Measurements from ENCODE around the gene ANKFY1. TPM values are rescaled to one million over a fixed set of nuclear protein-coding genes. Genes with fewer than 3 reads are reported as not detected.

The ANKFY1 gene
- total RNA-seq, 4 donors from 2014 or later, result 43.3 to 49.8 (median 46.7) TPM

DNA sequence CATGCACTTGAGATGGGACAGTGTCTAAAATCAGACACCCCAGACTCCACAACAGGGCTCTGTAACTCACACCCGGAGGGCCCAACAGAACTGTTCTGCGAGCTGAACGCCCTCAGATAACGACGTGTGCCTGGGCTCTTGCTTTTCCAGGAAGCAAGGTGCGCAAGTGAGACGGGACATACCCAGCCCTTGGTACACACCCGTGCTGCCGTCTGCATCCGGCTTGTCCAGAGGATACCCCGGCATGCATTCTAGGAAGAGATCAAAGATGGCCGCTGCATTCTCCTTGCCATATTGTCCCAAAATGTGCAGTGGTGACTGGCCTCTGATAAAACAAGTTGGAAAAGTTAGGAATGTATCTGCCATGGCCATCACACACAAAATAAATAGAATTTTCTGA, 91.4 kb downstream of the ANKFY1 start:
- DNase-seq (ENCODE audit: low spot score in 2 of 2), result no peak
- H3K27me3 ChIP-seq, result no peaks in the 10 kb centered on the region
- WGBS, 2 donors, result 95% methylated on average over 12 of the region's 12 CpGs
- H3K36me3 ChIP-seq, result peaks cover 3 to 100% (median 64%) of the 10 kb centered on the region in 3 donors
- H3K9me3 ChIP-seq, result no peaks in the 10 kb centered on the region
- TF ChIP-seq POLR2A (IDR thresholded peaks at IDR 0.05), result no peak
- TF ChIP-seq EP300 (IDR thresholded peaks at IDR 0.05), result no peak
- TF ChIP-seq, protein P1, sequence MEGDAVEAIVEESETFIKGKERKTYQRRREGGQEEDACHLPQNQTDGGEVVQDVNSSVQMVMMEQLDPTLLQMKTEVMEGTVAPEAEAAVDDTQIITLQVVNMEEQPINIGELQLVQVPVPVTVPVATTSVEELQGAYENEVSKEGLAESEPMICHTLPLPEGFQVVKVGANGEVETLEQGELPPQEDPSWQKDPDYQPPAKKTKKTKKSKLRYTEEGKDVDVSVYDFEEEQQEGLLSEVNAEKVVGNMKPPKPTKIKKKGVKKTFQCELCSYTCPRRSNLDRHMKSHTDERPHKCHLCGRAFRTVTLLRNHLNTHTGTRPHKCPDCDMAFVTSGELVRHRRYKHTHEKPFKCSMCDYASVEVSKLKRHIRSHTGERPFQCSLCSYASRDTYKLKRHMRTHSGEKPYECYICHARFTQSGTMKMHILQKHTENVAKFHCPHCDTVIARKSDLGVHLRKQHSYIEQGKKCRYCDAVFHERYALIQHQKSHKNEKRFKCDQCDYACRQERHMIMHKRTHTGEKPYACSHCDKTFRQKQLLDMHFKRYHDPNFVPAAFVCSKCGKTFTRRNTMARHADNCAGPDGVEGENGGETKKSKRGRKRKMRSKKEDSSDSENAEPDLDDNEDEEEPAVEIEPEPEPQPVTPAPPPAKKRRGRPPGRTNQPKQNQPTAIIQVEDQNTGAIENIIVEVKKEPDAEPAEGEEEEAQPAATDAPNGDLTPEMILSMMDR (IDR thresholded peaks at IDR 0.05), result no peak
- no peak overlapping the region for H3K27ac ChIP-seq
- no peak overlapping the region for H3K4me3 ChIP-seq
- H3K4me1 ChIP-seq, result no peaks in the 10 kb centered on the region

DNA sequence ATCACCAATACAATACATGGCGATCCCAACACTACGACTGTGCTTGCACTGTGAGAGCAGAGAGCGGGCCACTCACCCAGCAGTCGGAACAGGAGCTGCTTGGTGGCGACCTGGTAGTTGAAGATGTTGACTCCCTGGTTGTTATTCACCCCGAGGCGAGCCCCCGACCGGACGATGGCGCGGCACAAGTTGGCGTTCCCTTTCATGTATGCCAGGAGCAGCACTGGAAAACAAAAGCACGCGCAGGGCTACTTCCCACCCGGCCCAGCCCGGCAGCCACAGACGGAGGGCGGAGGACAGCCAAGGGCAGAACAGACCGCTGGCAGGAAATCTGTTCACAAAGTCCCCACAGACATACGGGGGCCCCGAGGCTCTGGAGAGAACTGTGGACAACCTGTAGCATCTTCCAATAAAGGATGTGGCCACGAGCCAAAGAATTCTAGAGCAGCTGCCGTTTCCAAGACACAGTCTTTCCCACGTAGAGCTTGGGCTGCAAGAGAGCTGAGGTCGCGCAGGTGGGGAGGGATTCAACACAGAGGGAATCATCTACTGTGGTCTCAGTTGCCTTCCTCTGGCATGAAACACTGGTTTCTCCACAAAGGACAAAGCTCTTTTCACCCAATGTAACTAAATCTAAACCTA, 93.0 kb downstream of the ANKFY1 start:
- no peak overlapping the region for H3K4me3 ChIP-seq
- no peak for DNase-seq (ENCODE audit: low spot score in 2 of 2)
- no peaks in the 10 kb centered on the region for H3K27me3 ChIP-seq
- 85 to 90% methylated on average over 26 to 27 of the region's 27 CpGs for WGBS, 2 donors
- H3K27ac ChIP-seq, result no peak overlapping the region
- H3K4me1 ChIP-seq, result no peaks in the 10 kb centered on the region
- H3K9me3 ChIP-seq, result no peaks in the 10 kb centered on the region
- no peak for TF ChIP-seq EP300 (IDR thresholded peaks at IDR 0.05)
- TF ChIP-seq POLR2A (IDR thresholded peaks at IDR 0.05), result no peak
- TF ChIP-seq, protein P1 (IDR thresholded peaks at IDR 0.05), result no peak
- peaks cover 3 to 97% (median 58%) of the 10 kb centered on the region in 3 donors for H3K36me3 ChIP-seq

DNA sequence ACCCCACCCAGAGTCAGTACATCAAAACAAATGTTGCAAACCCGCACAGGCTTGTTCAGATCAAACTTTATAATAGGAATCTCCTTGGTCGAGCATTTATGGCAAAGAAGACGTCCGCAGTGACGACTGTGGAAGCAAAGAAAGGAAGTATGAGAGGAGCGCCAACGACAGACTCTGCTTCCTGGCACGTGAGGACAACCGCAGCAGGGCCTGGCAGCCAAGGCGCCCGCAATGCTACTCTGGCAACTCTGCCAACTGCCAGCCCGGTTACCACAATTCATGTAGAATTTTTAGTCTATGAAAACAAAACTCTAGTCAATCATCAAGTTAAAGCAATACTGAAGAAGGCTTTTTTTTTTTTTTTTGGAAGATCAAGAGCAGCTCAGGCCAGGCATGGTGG, 96.0 kb downstream of the ANKFY1 start:
- Histone ChIP-seq H3K36me3 (peaks cover 3 to 84% (median 47%) of the 10 kb centered on the region in 3 donors), H3K27me3 (no peaks in the 10 kb centered on the region), H3K27ac (no peak overlapping the region), H3K9me3 (no peaks in the 10 kb centered on the region), H3K4me1 (peaks cover 0 to under 1% (median 0%) of the 10 kb centered on the region in 4 donors), H3K4me3 (no peak overlapping the region)
- WGBS, 2 donors, result 86 to 91% methylated on average over 12 of the region's 12 CpGs
- DNase-seq (ENCODE audit: low spot score in 2 of 2), result no peak
- TF ChIP-seq EP300 (IDR thresholded peaks at IDR 0.05), result peak in 1 of 2 donors; percentile 10
- TF ChIP-seq POLR2A (IDR thresholded peaks at IDR 0.05), result no peak

DNA sequence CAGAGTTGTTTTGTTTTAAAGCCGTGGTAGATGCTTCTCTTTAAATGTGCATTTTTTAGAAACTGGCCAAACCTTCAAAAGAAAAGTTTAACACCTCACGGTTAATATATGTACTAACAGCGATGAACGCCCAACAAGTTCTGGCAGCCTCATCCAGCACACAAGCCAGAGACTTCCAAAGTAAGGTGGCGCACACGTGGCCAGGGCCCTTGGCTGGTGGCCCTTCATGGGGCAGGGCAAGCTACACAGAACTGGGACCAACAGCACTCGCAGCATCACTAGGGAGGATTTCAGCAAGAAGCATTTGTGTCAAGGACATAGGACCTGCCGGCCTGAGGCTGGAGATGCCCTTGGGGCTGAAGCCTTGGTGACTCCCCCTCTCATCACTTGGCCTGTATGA, 97.4 kb downstream of the ANKFY1 start:
- Histone ChIP-seq H3K27ac (no peak overlapping the region), H3K4me3 (no peak overlapping the region), H3K4me1 (peaks cover 0 to 14% (median 3%) of the 10 kb centered on the region in 4 donors), H3K36me3 (peaks cover 0 to 70% (median 36%) of the 10 kb centered on the region in 3 donors), H3K9me3 (no peaks in the 10 kb centered on the region), H3K27me3 (no peaks in the 10 kb centered on the region)
- 85 to 87% methylated on average over 8 of the region's 8 CpGs for WGBS, 2 donors
- TF ChIP-seq, protein P1 (IDR thresholded peaks at IDR 0.05), result no peak
- TF ChIP-seq EP300 (IDR thresholded peaks at IDR 0.05), result no peak
- TF ChIP-seq POLR2A (IDR thresholded peaks at IDR 0.05), result no peak
- DNase-seq (ENCODE audit: low spot score in 2 of 2), result no peak

DNA sequence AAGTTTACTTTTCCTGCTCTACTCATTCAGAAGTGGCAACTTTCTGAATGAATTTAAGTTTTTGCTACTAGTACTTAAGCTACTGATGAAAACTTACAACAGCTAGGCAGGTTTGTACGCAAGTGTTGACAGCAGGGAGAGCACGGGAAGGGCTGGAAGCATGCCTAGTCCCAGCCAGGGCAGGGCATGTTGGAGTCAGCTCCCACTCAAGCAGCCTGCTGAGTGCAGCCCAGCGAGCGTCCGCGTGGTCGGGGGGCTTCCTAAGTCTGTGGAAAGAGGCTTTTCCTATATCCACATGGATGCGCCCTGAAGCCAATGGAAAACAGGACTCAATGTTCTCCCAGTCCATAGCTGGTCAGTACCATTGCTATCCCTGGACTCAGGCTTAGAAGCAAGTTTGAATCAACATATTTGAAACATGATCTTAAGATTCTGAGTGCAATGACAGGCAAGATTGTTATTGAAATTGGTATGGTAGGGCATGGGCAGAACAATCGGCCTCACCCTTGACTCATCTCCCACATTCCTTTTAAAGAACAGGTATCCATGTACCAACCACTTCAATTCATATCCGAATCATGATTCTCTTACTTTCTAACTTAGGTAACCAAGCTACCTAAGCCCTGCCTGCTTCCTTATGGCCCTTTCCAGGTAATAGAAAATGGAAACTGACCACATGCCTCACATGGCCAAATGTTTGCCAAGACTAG, 98.3 kb downstream of the ANKFY1 start:
- WGBS, 2 donors, result 89 to 92% methylated on average over 10 of the region's 10 CpGs
- Histone ChIP-seq H3K9me3 (no peaks in the 10 kb centered on the region), H3K27ac (no peak overlapping the region), H3K36me3 (peaks cover 0 to 60% (median 29%) of the 10 kb centered on the region in 3 donors), H3K27me3 (no peaks in the 10 kb centered on the region), H3K4me1 (peaks cover 0 to 20% (median 3%) of the 10 kb centered on the region in 4 donors), H3K4me3 (no peak overlapping the region)
- no peak for DNase-seq (ENCODE audit: low spot score in 2 of 2)
- no peak for TF ChIP-seq POLR2A (IDR thresholded peaks at IDR 0.05)
- TF ChIP-seq EP300 (IDR thresholded peaks at IDR 0.05), result no peak
- TF ChIP-seq, protein P1 (IDR thresholded peaks at IDR 0.05), result no peak

All from tibial nerve (tissue), 4 donors.